Endothelial cell of umbilical vein (primary cell): Measurements from ENCODE around the gene ADAMTS17. TPM values are rescaled to one million over a fixed set of nuclear protein-coding genes. Genes with fewer than 3 reads are reported as not detected.

Source experiments
- BruUV-seq: library from RNA; stranded (reverse); fragments of 400-500 nt; replicated peaks from 2 replicates; lab custom pipeline; 2021; lab: Mats Ljungman, UMichigan
- CTCF ChIA-PET: fragments of 300-600, 350-600 bp; sonication (Branson Sonifier 250); formaldehyde crosslinking; loops from one replicate; lab custom pipeline; 2021; ENCODE audit warnings: antibody characterized with exemption, inconsistent platforms; lab: Charles Lee
- POLR2A ChIA-PET: fragments of 300-600, 350-600 bp; sonication (Branson Sonifier 250); formaldehyde crosslinking; loops from one replicate; lab custom pipeline; 2021; ENCODE audit warnings: antibody characterized with exemption, inconsistent platforms; lab: Charles Lee
- DNase-seq: peaks from one replicate; pipeline ENCODE4 v3.0.0-alpha.2; 2011; ENCODE audit warnings: low read depth, low spot score
- FAIRE-seq: peaks from 2 replicates; lab custom pipeline; 2011; peaks lifted over from hg19 to GRCh38; lab: Jason Lieb, UNC
- H2AFZ ChIP-seq: 2 replicates; pipeline ENCODE4 v1.6.0; 2012; ENCODE audit warnings: low read depth, low read length, control low read depth, inconsistent platforms
- H3K27ac ChIP-seq: 2 replicates; pipeline ENCODE4 v1.5.1; 2011; ENCODE audit warnings: low read depth, mild to moderate bottlenecking, control low read depth, low read length, moderate library complexity; ENCODE audit not compliant: insufficient read depth
- H3K27me3 ChIP-seq, 2 experiments: 2 replicates each; pipeline versions ENCODE4 v1.6.0 to v1.6.1; 2011; ENCODE audit warnings: low read length in 2 of 2, mixed read lengths in 1 of 2; ENCODE audit not compliant: control insufficient read depth in 2 of 2, insufficient read depth in 2 of 2
- H3K36me3 ChIP-seq, 2 experiments: 2 replicates in 1 of 2; 3 replicates in 1 of 2; pipeline ENCODE4 v1.5.1; 2011; ENCODE audit warnings: low read length in 2 of 2, mild to moderate bottlenecking in 1 of 2, moderate library complexity in 1 of 2; ENCODE audit not compliant: control insufficient read depth in 2 of 2, insufficient read depth in 2 of 2; ENCODE audit errors: extremely low read depth in 1 of 2
- H3K4me1 ChIP-seq: 3 replicates; pipeline ENCODE4 v1.5.1; 2011; ENCODE audit warnings: mild to moderate bottlenecking, low read length; ENCODE audit not compliant: control insufficient read depth, insufficient read depth; ENCODE audit errors: extremely low read depth
- H3K4me2 ChIP-seq: 2 replicates; pipeline ENCODE4 v1.6.1; 2011; ENCODE audit warnings: low read length, control low read depth, mixed read lengths; ENCODE audit not compliant: insufficient read depth
- H3K4me3 ChIP-seq, 3 experiments: fragments of 200-600 bp in 1 of 3; sonication (generic), shearing (Covaris generic) in 1 of 3; replicated peaks in 1 of 3; 2 replicates each; pipeline ENCODE4 v1.5.1; 2011 to 2016; ENCODE audit warnings: control low read depth in 3 of 3, low read length in 3 of 3, mild to moderate bottlenecking in 2 of 3, inconsistent platforms in 1 of 3, low read depth in 1 of 3, moderate library complexity in 1 of 3; ENCODE audit not compliant: insufficient read depth in 1 of 3
- H3K79me2 ChIP-seq: 2 replicates; pipeline ENCODE4 v1.6.0; 2012; ENCODE audit warnings: low read length, inconsistent platforms; ENCODE audit not compliant: control insufficient read depth, insufficient read depth
- H3K9ac ChIP-seq: replicated peaks from 2 replicates; pipeline ENCODE3; 2011; ENCODE audit warnings: low read length, control low read depth; ENCODE audit not compliant: insufficient read depth; ENCODE audit errors: extremely low read depth
- H3K9me1 ChIP-seq: replicated peaks from 3 replicates; pipeline ENCODE4 v1.6.0; 2011; ENCODE audit warnings: mild to moderate bottlenecking, low read length; ENCODE audit not compliant: control insufficient read depth, insufficient read depth; ENCODE audit errors: extremely low read depth
- H3K9me3 ChIP-seq: replicated peaks from 2 replicates; pipeline ENCODE4 v1.5.1; 2012; ENCODE audit warnings: low read length, inconsistent platforms; ENCODE audit not compliant: control insufficient read depth, insufficient read depth
- H4K20me1 ChIP-seq: replicated peaks from 2 replicates; pipeline ENCODE3; 2011; ENCODE audit warnings: mild to moderate bottlenecking, low read length; ENCODE audit not compliant: control insufficient read depth, insufficient read depth; ENCODE audit errors: extremely low read depth
- CTCF ChIP-seq, 2 donors: IDR thresholded peaks; 1 replicate in 1 of 2; 2 replicates in 1 of 2; pipeline ENCODE4 v1.5.1; 2011; ENCODE audit warnings: low read length in 2 of 2, mild to moderate bottlenecking in 2 of 2, moderate library complexity in 2 of 2, control low read depth in 1 of 2, inconsistent platforms in 1 of 2, low read depth in 1 of 2; ENCODE audit not compliant: insufficient read depth in 1 of 2; ENCODE audit errors: extremely low read depth in 1 of 2
- EZH2 ChIP-seq: IDR thresholded peaks from 2 replicates; pipeline ENCODE4 v1.6.1; 2012; ENCODE audit warnings: borderline replicate concordance, low read depth, mild to moderate bottlenecking, moderate library complexity, low read length, inconsistent platforms; ENCODE audit not compliant: severe bottlenecking
- FOS ChIP-seq: IDR thresholded peaks from 2 replicates; pipeline ENCODE4 v1.6.1; 2011; ENCODE audit warnings: mild to moderate bottlenecking, low read length, moderate library complexity, borderline replicate concordance; ENCODE audit not compliant: insufficient read depth
- GATA2 ChIP-seq: IDR thresholded peaks from 2 replicates; pipeline ENCODE4 v1.7.0; 2011; ENCODE audit warnings: low read depth, mild to moderate bottlenecking, moderate library complexity, mixed read lengths, low read length; ENCODE audit not compliant: insufficient read length, insufficient read depth
- JUN ChIP-seq: IDR thresholded peaks from 2 replicates; pipeline ENCODE4 v1.6.1; 2011; ENCODE audit warnings: borderline replicate concordance, low read depth; ENCODE audit not compliant: insufficient read length, insufficient read depth
- MAX ChIP-seq: IDR thresholded peaks from 2 replicates; pipeline ENCODE4 v1.6.1; 2011; ENCODE audit not compliant: insufficient read depth, insufficient read length
- MYC ChIP-seq: IDR thresholded peaks from one replicate; pipeline ENCODE4 v1.6.1; 2011; ENCODE audit warnings: mild to moderate bottlenecking, low read depth, low read length
- POLR2A ChIP-seq: IDR thresholded peaks from 2 replicates; pipeline ENCODE4 v1.6.1; 2012; ENCODE audit warnings: low read depth, mild to moderate bottlenecking, control low read depth, low read length
- POLR2AphosphoS5 ChIP-seq: IDR thresholded peaks from 2 replicates; pipeline ENCODE4 v1.6.1; 2012; ENCODE audit warnings: low read depth, mild to moderate bottlenecking, control low read depth, low read length, moderate library complexity; ENCODE audit not compliant: insufficient read depth
- dilution Hi-C: fragments of 300-500 bp; cut with MboI; formaldehyde crosslinking; loops from one replicate; pipeline ENCODE4 v1.15.0; 2019; ENCODE audit warnings: low sequenced_read_pairs; ENCODE audit not compliant: extremely low pct_ligation_motif_present
- intact Hi-C: fragments of 100-400 bp; cut with micrococcal nuclease; formaldehyde crosslinking; loops from one replicate; pipeline ENCODE4 v1.10.0; 2022
- polyA plus RNA-seq, 4 experiments: library from polyadenylated mRNA; depleted of rRNA in 3 of 4; stranded (reverse) in 3 of 4; unstranded in 1 of 4; fragments of >200 nt; gene quantifications; 2 replicates each; pipeline versions ENCODE4 v1.2.1 to v1.2.3, GENCODE V29; 2011 to 2012; ENCODE audit warnings: missing spikeins in 1 of 4
- total RNA-seq: library from RNA; stranded (reverse); gene quantifications from 2 replicates; pipeline ENCODE4 v1.2.3, GENCODE V29; 2021

ADAMTS17 gene
- total and polyA plus RNA-seq, 2 donors (not counting 3 experiments of a cell fraction or from before 2014, with no cell fraction given), result 0.12 TPM; not detected in 1

GRCh38 chr15:100242989-100243388 is 98.8 kb downstream of the ADAMTS17 start:
- no peaks in the 10 kb centered on the region for H3K79me2 ChIP-seq
- peaks cover 3% of the 10 kb centered on the region for H3K9me3 ChIP-seq
- FAIRE-seq (no peak), DNase-seq (no peak)
- TF ChIP-seq MYC, result no peak
- no peak for TF ChIP-seq JUN
- TF ChIP-seq POLR2A, result no peak
- no peak for TF ChIP-seq FOS
- no peak for TF ChIP-seq EZH2
- TF ChIP-seq CTCF (IDR thresholded peaks at IDR 0.05; ENCODE audit: extremely low read depth in 1 of 2, insufficient read depth in 1 of 2, low read depth in 1 of 2, low read length in 2 of 2), result no peak
- TF ChIP-seq GATA2, result no peak
- no peak for TF ChIP-seq MAX
- no peak for TF ChIP-seq POLR2AphosphoS5
- H3K4me1 ChIP-seq, result no peaks in the 10 kb centered on the region
- no peak overlapping the region for H3K4me2 ChIP-seq
- H3K27me3 ChIP-seq, result no peaks in the 10 kb centered on the region
- H3K27ac ChIP-seq, result no peak overlapping the region
- CTCF ChIA-PET, result no interaction called here
- no peaks in the 10 kb centered on the region for H4K20me1 ChIP-seq
- no TSS peak for BruUV-seq
- intact Hi-C loops, result no loop called here
- no peak overlapping the region for H3K4me3 ChIP-seq
- POLR2A ChIA-PET, result no interaction called here
- H3K36me3 ChIP-seq, result no peaks in the 10 kb centered on the region
- dilution Hi-C loops, result no loop called here
- no peaks in the 10 kb centered on the region for H3K9me1 ChIP-seq
- no peak overlapping the region for H2AFZ ChIP-seq
- no peak overlapping the region for H3K9ac ChIP-seq
